Body of pancreas (tissue), 4 donors: Measurements from ENCODE around the gene ITPR2.

ENCODE experiments used
- POLR2A ChIP-seq, 3 donors: fragments of 450-650 bp; IDR thresholded peaks; one replicate each; pipeline ENCODE4 v1.6.1; 2016; ENCODE audit warnings: antibody characterized with exemption in 3 of 3, mild to moderate bottlenecking in 2 of 3
- TF ChIP-seq, protein P1 (sequence below), 7 experiments: fragments of 450-650 bp in 4 of 7; fragments of 200-600 bp in 3 of 7; sonication (generic) in 3 of 7; IDR thresholded peaks; one replicate each; pipeline ENCODE4 v1.5.1; 2016 to 2019; ENCODE audit warnings: antibody characterized with exemption in 7 of 7

DNA sequence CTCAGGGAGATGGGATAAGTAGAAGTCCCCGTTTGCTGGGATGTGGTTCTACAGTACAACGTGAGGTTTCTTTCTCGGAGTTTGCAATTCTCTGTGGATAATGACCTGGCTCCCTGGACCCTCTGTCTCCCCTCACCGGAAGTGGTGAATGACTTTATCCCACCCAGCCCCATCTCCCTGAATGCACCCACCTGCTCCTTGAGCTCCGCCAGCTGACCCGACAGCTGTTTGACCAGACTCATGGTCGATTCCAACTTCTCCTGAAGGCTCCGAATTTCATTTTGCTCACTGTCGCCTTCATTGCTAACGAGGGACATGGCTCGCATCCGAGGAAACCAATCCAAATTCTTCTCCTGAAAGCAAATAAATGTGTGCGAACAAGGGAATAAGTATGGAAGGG lies 493.0 kb downstream of the ITPR2 start:
- TF ChIP-seq, protein P1, sequence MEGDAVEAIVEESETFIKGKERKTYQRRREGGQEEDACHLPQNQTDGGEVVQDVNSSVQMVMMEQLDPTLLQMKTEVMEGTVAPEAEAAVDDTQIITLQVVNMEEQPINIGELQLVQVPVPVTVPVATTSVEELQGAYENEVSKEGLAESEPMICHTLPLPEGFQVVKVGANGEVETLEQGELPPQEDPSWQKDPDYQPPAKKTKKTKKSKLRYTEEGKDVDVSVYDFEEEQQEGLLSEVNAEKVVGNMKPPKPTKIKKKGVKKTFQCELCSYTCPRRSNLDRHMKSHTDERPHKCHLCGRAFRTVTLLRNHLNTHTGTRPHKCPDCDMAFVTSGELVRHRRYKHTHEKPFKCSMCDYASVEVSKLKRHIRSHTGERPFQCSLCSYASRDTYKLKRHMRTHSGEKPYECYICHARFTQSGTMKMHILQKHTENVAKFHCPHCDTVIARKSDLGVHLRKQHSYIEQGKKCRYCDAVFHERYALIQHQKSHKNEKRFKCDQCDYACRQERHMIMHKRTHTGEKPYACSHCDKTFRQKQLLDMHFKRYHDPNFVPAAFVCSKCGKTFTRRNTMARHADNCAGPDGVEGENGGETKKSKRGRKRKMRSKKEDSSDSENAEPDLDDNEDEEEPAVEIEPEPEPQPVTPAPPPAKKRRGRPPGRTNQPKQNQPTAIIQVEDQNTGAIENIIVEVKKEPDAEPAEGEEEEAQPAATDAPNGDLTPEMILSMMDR (IDR thresholded peaks at IDR 0.05), result no peak
- no peak for TF ChIP-seq POLR2A (IDR thresholded peaks at IDR 0.05)
